Right ventricle myocardium superior (tissue), 1 donor: ENCODE data around the gene FBXL12. TPM values are rescaled to one million over a fixed set of nuclear protein-coding genes. Genes with fewer than 3 reads are reported as not detected.
"Not testable (repeated sequence)": the region's sequence is repeated elsewhere in the genome, so short reads cannot be mapped to it uniquely, and the experiment has no call there.

Source experiments
- ATAC-seq: fragments of 200-7000 bp; cut with Tn5 transposase; one replicate; pipeline ENCODE4 v1.9.1; 2020; ENCODE audit warnings: mild to moderate bottlenecking; ENCODE audit not compliant: poor library complexity
- DNase-seq: peaks from one replicate; pipeline ENCODE4 v3.0.0-alpha.2; 2020
- intact Hi-C: fragments of 100-400 bp; cut with DNase I; formaldehyde crosslinking; loops from one replicate; pipeline ENCODE4 v1.11.2; 2022
- total RNA-seq: library from RNA; stranded (reverse); fragmentation: NEBNext Ultra II Directional; extraction: Animal tissue kit (Norgen Biotek cat#: 25700); gene quantifications from one replicate; pipeline ENCODE4 v1.2.1, GENCODE V29; 2021
- donor health status: DM: no; HTN: yes; CAD: no; lungs with severe emphysema.

FBXL12 gene
- total RNA-seq, 1 donor from 2014 or later, result 10.0 TPM

DNA sequence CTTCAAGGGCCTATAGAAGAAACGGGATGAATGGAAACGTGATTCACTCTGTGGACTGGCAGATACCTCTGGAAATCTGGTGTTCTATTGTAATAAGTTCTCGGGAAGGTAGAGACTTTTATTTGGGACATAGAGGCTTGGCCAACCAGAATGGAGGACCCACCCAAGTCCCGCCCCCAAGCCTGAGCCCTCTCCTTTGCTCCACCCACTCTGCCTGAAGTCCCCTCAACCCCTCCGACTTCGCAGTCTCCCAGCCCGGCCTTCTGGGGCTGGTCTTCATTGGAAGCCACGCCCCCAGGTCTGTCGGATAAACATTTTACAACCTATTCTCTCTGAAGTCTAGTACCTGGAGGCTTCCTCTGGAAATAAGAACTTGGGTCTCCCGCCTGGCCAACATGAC, 16.9 kb downstream of the FBXL12 start:
- no peak for ATAC-seq
- DNase-seq, result no peak
- intact Hi-C loops, result no loop called here

- intact Hi-C loops, result loop anchor here (5.0 to 10.0 kb wide), 3 partner anchors 484 to 657 kb away; partner anchors contain the start of gene ZNF317
- ATAC-seq, result no peak
Observed at GRCh38 chr19:9799162-9799561, 19.7 kb downstream of the FBXL12 start.

GRCh38 chr19:9797871-9798270, 21.0 kb downstream of the FBXL12 start:
- ATAC-seq, result no peak
- DNase-seq, result no peak
- intact Hi-C loops, result loop anchor here (2.0 to 10.0 kb wide), 4 partner anchors 171 to 656 kb away; partner anchors contain the start of gene ZNF317

More at GRCh38 chr19:9799162-9799561, 19.7 kb downstream of the FBXL12 start:
- DNase-seq, result no peak

GRCh38 chr19:9796113-9796773, 22.6 kb downstream of the FBXL12 start:
- peak; percentile 86 for DNase-seq
- intact Hi-C loops, result loop anchor here (2.0 to 10.0 kb wide), 4 partner anchors 169 to 654 kb away; partner anchors contain the start of gene ZNF317
- peak; percentile 25 for ATAC-seq

DNA sequence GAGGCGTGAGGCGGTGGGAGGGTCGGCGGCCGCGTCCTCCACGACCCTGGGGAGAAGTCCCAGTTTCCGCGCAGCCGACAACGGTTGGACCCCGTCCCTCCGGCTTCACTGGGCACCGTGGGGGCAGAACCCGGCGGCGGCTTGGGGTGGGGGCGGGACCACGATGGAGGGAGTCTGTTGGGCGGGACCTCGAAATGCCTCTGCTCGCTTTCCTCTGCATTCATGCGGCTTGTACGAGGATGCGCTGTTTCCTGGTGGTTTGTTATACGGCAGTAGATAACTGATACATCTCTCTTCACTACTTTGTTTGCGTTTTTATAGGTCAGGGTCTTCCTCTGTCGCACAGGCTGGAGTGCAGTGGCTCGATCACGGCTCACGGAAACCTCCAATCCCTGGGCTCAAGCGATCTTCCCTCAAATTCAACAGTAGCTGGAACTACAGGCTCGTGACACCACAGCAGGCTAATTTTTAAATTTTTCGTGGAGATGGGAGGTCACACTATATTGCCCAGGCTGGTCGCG, 25.7 kb downstream of the FBXL12 start:
- peak; percentile 27 for ATAC-seq
- intact Hi-C loops, result loop anchor here (10.0 kb wide), 2 partner anchors 478 to 588 kb away; no protein-coding TSS in a partner anchor
- DNase-seq, result peak; percentile 74

DNA sequence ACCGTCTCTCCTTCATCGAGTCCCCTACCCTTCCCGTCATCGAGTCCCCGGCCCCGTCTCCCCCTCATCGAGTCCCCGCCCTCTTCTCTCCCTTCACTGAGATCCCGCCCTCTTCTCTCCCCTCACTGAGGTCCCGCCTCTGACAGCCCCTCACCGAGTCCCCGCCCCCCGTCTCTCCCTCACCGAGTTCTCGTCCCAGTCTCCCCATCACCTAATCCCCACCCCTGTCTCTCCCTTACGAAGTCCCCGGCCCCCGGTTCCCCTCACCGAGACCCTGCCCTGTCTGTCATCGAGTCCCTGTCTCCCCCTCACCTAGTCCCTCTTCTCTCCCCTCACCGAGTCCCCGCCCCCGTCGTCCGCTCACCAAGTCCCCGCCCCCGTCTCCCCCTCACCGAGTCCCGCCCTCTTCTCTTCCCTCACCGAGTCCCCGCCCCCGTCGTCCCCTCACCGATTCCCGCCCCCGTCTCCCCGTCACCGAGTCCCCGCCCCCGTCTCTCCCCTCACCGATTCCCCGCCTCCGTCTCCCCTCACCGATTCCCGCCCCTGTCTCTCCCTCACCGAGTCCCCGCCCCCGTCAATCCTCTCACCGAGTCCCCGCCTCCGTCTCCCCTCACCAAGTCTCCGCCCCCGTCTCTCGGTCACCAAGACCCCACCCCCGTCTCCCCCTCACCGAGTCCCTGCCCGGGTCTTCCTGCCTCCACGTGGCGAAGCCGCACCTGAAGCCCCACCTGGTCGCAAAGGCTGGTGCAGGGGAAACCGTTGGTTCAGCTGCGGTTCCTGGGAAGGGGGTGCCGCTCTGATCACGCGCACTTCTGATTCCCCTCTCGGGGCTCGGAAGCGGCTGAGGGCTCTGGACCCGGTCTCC, 26.4 kb downstream of the FBXL12 start:
- peak; percentile 85 for ATAC-seq
- peak; percentile 94 for DNase-seq
- intact Hi-C loops, result loop anchor here (10.0 kb wide), 2 partner anchors 478 to 588 kb away; no protein-coding TSS in a partner anchor

DNA sequence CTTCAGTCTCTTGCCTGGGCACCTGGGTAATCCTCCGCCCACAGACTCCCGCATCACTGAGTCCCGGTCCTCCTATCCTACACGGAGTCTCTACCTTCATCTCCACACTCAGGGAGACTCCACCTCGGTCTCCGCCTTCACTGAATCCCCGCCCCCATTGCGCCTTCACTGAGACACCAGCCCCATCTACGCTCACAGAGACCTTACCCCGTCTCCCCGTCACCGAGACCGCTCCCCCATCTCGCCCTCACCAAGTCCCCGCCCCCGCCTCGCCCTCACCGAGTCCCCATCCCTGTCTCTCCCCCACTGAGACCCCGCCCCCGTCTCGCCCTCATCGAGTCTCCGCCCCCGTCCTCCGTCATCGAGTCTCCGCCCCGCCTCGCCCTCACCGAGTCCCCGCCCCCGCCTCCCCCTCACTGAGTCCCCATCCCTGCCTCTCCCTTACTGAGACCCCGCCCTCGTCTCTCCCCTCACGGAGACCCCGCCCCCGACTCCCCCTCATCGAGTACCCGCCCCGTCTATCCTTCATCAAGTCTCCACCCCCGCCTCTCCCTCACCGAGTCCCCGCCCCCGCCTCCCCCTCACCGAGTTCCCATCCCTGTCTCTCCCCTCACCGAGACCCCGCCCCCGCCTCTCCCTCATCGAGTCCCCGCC, 27.2 kb downstream of the FBXL12 start:
- ATAC-seq (peak; percentile 81), DNase-seq (peak; percentile 97)
- intact Hi-C loops, result loop anchor here (10.0 kb wide), 2 partner anchors 477 to 587 kb away; no protein-coding TSS in a partner anchor

DNA sequence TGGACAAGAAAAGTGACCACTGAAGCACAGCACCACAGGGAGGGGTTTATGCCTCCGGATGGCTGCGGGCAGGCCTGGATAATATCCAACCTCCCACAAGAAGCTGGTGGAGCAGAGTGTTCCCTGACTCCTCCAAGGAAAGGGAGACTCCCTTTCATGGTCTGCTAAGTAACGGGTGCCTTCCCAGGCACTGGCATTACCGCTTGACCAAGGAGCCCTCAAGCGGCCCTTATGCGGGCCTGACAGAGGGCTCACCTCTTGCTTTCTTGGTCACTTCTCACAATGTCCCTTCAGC, 27.9 kb downstream of the FBXL12 start:
- ATAC-seq, DNase-seq: not testable (repeated sequence)
- intact Hi-C loops, result loop anchor here (10.0 kb wide), 2 partner anchors 476 to 586 kb away; no protein-coding TSS in a partner anchor

DNA sequence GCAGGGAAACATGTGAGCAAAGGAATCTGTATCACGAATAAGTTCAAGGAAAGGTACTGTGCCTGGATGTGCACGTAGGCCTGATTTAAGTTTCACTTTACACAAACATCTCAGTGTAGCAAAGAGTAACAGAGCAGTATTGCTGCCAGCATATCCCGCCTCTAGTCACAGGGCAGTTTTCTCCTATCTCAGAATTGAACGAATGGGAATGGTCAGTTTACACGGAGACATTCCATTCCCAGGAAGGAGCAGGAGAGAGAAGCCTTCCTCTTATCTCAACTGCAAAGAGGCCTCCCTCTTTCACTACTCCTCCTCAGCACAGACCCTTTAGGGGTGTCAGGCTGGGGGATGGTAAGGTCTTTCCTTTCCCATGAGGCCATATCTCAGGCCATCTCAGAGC, 29.3 kb downstream of the FBXL12 start:
- DNase-seq, intact Hi-C loops, ATAC-seq: not testable (repeated sequence)

GRCh38 chr19:9789066-9789465, 29.8 kb downstream of the FBXL12 start:
- ATAC-seq (no peak), DNase-seq (no peak)
- intact Hi-C loops, result no loop called here

DNA sequence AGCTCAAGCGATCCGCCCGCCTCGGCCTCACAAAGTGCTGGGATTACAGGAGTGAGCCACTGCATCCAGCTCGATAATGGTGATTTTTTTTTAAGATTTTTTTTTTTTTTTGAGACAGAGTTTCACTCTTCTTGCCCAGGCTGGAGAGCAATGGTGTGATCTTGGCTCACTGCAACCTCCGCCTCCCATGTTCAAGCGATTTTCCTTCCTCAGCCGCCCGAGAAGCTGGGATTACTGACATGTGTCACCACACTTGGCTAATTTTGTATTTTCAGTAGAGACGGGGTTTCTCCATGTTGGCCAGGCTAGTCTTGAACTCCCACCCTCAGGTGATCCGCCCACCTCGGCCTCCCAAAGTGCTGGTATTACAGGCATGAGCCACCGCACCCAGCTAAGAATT, 30.3 kb downstream of the FBXL12 start:
- DNase-seq, ATAC-seq, intact Hi-C loops: not testable (repeated sequence)

DNA sequence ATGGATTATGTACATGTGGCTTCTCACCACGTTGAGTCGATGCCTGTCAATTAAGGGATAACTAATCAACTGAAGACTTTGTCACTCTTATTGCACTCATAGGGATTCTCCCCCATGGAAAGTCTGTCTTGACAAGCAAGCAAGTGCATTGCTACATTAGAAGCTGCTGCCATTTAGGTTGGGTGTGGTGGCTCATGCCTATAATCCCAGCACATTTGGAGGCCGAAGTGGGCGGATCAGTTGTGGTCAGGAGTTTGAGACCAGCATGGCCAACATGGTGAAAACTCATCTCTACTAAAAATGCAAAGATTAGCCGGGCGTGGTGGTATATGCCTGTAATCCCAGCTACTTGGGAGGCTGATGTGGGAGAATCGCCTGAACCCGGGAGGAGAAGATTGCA, 32.1 kb downstream of the FBXL12 start:
- no peak for ATAC-seq
- intact Hi-C loops, result no loop called here
- no peak for DNase-seq

DNA sequence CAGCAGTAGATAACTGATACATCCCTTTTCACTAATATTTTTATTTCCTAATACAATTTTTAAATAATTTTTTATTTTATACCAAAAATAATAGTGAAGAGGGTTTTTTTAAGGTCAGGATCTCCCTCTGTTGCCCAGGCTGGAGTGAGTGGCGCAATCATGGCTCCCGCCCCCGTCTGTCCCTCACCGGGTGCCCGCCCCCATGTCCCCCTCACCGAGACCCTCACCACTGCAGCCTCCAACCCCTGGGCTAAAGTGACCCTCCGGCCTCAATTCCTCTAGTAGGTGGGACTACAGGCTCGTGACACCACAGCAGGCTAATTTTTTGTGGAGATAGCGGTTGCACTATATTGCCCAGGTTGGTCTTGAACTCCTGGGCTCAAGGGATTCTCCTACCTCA, 32.5 kb downstream of the FBXL12 start:
- no peak for ATAC-seq
- no peak for DNase-seq
- intact Hi-C loops, result no loop called here

GRCh38 chr19:9785367-9786331, 33.2 kb downstream of the FBXL12 start:
- DNase-seq (peak; percentile 97), ATAC-seq (peak; percentile 95)
- intact Hi-C loops, result no loop called here

DNA sequence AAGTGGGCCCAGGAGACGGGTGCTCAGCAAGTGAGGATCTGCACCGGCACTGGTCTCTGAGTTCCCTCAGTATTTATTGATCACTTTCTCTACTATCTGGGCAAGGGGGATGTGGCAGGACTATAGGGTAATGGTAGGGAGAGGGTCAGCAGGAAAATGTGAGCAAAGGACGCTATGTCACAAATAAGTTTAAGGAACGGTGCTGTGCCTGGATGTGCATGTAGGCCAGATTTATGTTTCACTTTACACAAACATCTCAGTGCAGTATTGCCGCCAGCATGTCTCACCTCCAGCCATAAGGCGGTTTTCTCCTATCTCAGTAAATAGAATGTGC, 34.7 kb downstream of the FBXL12 start:
- DNase-seq, ATAC-seq, intact Hi-C loops: not testable (repeated sequence)

DNA sequence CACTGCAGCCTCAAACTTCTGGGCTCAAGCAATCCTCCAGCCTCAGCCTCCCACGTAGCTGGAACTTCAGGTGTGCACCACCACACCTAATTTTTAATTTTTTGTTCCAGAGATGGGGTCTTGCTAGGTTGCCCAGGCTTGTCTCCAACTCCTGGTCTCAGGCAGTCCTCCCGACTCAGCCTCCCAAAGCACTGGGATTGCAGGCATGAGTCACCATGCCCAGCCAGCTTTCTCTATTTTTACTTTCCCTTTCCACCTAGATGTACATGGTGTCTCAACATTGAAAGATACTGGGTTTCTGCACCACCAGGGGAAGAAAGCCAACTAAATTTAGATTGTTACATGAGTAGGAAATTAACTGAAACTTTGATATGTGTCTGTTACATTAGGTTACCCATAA, 36.5 kb downstream of the FBXL12 start:
- intact Hi-C loops, result no loop called here
- no peak for ATAC-seq
- no peak for DNase-seq

DNA sequence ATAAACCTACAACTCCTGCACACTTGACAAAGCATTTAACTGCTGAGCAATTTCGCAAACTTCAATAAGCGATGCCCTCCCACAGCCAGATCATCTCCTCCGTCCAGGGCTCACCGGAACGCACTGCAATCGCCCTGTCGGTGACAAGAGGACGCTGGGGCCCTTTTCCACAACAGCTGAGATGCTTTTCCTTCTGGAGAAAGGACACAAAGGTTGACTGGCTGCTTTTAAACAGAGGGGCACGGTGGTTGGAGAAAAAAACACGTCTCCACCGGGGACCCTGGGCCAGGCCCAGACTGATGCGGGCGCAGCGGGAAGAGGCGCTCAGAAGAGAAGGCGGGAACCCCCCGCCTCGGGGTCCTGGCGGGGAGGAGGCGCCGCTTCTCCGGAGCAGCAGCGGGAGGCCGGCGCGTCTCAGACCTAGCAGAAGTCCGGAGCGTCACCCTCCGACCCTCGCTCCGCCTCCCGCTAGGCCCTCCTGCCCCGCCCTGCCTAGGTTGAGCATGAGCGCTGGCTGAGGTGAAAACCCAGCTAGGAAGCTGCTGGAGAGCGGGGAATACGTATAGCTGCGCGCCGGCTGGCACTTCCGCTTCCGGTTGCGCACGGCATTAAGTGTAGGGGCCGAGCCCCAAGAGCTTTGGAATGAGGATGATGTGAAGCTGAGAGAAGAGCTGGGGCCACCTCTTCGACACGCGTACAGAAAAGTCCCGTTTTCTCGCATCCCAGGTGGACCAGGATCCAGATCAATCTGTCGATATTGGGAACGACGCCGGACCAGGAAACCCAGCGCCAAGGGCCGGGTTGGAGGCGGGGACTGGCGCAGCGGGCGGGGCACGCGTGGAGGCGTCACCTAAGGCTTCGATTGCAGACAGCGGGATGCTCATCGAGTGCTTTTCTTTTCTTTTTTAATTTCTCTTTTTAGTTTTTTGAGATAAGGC, 50.4 kb downstream of the FBXL12 start, which contains the start of gene ZNF846:
Gene ZNF846, minus strand, starts transcription at position 564 of the 938 bp plus-strand sequence. CDS start 3,788 bp downstream, outside the sequence.
- peak; percentile 99 for ATAC-seq
- intact Hi-C loops, result no loop called here
- DNase-seq, result peak; percentile 97
